RWPE2 (cell line): ENCODE results near the gene VRTN.

Experiments used
- ATAC-seq: fragments of 200-7000 bp; cut with Tn5 transposase; 3 replicates; pipeline ENCODE4 v1.9.1; 2021; ENCODE audit warnings: low read depth
- DNase-seq: peaks from one replicate; pipeline ENCODE4 v3.0.0-alpha.2; 2020; ENCODE audit warnings: low spot score
- H3K27ac ChIP-seq: fragments of 450-650 bp; 2 replicates; pipeline ENCODE4 v1.5.1; 2017; ENCODE audit warnings: mild to moderate bottlenecking; ENCODE audit not compliant: poor library complexity, severe bottlenecking
- H3K27me3 ChIP-seq: fragments of 250-450 bp; sonication (Bioruptor Pico); 2 replicates; pipeline ENCODE4 v1.5.1; 2021; ENCODE audit warnings: mild to moderate bottlenecking, moderate library complexity; ENCODE audit not compliant: insufficient read depth, poor library complexity, severe bottlenecking
- H3K36me3 ChIP-seq: fragments of 250-450 bp; sonication (Bioruptor Pico); 2 replicates; pipeline ENCODE4 v1.5.1; 2020; ENCODE audit warnings: low read depth, mild to moderate bottlenecking, moderate library complexity
- H3K4me1 ChIP-seq: fragments of 250-450 bp; sonication (Bioruptor Pico); 2 replicates; pipeline ENCODE4 v1.5.1; 2021; ENCODE audit warnings: mild to moderate bottlenecking, moderate library complexity; ENCODE audit not compliant: insufficient read depth, poor library complexity, severe bottlenecking
- H3K4me3 ChIP-seq: fragments of 250-450 bp; sonication (Bioruptor Pico); 2 replicates; pipeline ENCODE4 v1.5.1; 2021; ENCODE audit warnings: mild to moderate bottlenecking, moderate library complexity; ENCODE audit not compliant: severe bottlenecking
- H3K9me3 ChIP-seq: fragments of 250-450 bp; sonication (Bioruptor Pico); 2 replicates; pipeline ENCODE4 v1.5.1; 2021; ENCODE audit warnings: mild to moderate bottlenecking, moderate library complexity; ENCODE audit not compliant: severe bottlenecking
- TF ChIP-seq, protein P1 (sequence below): fragments of 450-650 bp; IDR thresholded peaks from one replicate; pipeline ENCODE4 v1.5.1; 2017; ENCODE audit warnings: mild to moderate bottlenecking, moderate library complexity; ENCODE audit not compliant: poor library complexity, severe bottlenecking

The VRTN gene

GRCh38 chr14:74407021-74407800, 58.9 kb downstream of the VRTN start:
- Histone ChIP-seq H3K36me3 (no peaks in the 10 kb centered on the region), H3K4me1 (no peaks in the 10 kb centered on the region), H3K9me3 (no peaks in the 10 kb centered on the region), H3K27me3 (no peaks in the 10 kb centered on the region), H3K4me3 (no peak overlapping the region), H3K27ac (no peak overlapping the region)
- ATAC-seq, result no peak
- TF ChIP-seq, protein P1, sequence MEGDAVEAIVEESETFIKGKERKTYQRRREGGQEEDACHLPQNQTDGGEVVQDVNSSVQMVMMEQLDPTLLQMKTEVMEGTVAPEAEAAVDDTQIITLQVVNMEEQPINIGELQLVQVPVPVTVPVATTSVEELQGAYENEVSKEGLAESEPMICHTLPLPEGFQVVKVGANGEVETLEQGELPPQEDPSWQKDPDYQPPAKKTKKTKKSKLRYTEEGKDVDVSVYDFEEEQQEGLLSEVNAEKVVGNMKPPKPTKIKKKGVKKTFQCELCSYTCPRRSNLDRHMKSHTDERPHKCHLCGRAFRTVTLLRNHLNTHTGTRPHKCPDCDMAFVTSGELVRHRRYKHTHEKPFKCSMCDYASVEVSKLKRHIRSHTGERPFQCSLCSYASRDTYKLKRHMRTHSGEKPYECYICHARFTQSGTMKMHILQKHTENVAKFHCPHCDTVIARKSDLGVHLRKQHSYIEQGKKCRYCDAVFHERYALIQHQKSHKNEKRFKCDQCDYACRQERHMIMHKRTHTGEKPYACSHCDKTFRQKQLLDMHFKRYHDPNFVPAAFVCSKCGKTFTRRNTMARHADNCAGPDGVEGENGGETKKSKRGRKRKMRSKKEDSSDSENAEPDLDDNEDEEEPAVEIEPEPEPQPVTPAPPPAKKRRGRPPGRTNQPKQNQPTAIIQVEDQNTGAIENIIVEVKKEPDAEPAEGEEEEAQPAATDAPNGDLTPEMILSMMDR, result no peak
- no peak for DNase-seq

- H3K4me3 ChIP-seq, result no peak overlapping the region
- TF ChIP-seq, protein P1, result no peak
- DNase-seq (no peak), ATAC-seq (no peak)
- no peaks in the 10 kb centered on the region for H3K9me3 ChIP-seq
- no peak overlapping the region for H3K27ac ChIP-seq
- H3K27me3 ChIP-seq, result no peaks in the 10 kb centered on the region
- H3K4me1 ChIP-seq, result no peaks in the 10 kb centered on the region
- H3K36me3 ChIP-seq, result no peaks in the 10 kb centered on the region
These were observed 59.5 kb downstream of the VRTN start for GRCh38 chr14:74407801-74408154.

- no peaks in the 10 kb centered on the region for H3K9me3 ChIP-seq
- H3K4me3 ChIP-seq, result no peak overlapping the region
- H3K36me3 ChIP-seq, result no peaks in the 10 kb centered on the region
- no peak overlapping the region for H3K27ac ChIP-seq
- no peaks in the 10 kb centered on the region for H3K27me3 ChIP-seq
- no peaks in the 10 kb centered on the region for H3K4me1 ChIP-seq
- ATAC-seq (no peak), DNase-seq (no peak)
- TF ChIP-seq, protein P1, result no peak
These were observed 60.6 kb downstream of the VRTN start for GRCh38 chr14:74408870-74409269.

- TF ChIP-seq, protein P1, result no peak
These were observed 61.2 kb downstream of the VRTN start for GRCh38 chr14:74409441-74409840.

More at GRCh38 chr14:74409441-74409840, 61.2 kb downstream of the VRTN start:
- DNase-seq (no peak), ATAC-seq (no peak)
- Histone ChIP-seq H3K36me3 (no peaks in the 10 kb centered on the region), H3K4me1 (no peaks in the 10 kb centered on the region), H3K9me3 (no peaks in the 10 kb centered on the region), H3K27ac (no peak overlapping the region), H3K27me3 (no peaks in the 10 kb centered on the region), H3K4me3 (no peak overlapping the region)
